Memory B cell (primary cell): ENCODE results near the gene LAMC1.
"Not testable (repeated sequence)": the region's sequence is repeated elsewhere in the genome, so short reads cannot be mapped to it uniquely, and the experiment has no call there.

Source experiments
- ATAC-seq: fragments of 150-1000 bp; cut with Tn5 transposase; 2 replicates; pipeline ENCODE4 v1.10.0; 2021; ENCODE audit warnings: low read depth, mild to moderate bottlenecking, moderate library complexity
- DNase-seq, 2 donors: peaks; one replicate each; pipeline ENCODE4 v3.0.0; 2022; ENCODE audit warnings: low spot score in 2 of 2
- H3K27ac Mint-ChIP-seq: one replicate; pipeline ENCODE4 v1.8.0; 2022; ENCODE audit warnings: mild to moderate bottlenecking, moderate library complexity, mixed read lengths
- H3K27me3 Mint-ChIP-seq: one replicate; pipeline ENCODE4 v1.8.0; 2022; ENCODE audit warnings: mixed read lengths
- H3K36me3 Mint-ChIP-seq: one replicate; pipeline ENCODE4 v1.8.0; 2022; ENCODE audit warnings: mild to moderate bottlenecking, mixed read lengths
- H3K4me1 Mint-ChIP-seq: one replicate; pipeline ENCODE4 v1.8.0; 2022; ENCODE audit warnings: mixed read lengths
- H3K4me3 Mint-ChIP-seq: one replicate; pipeline ENCODE4 v1.8.0; 2022; ENCODE audit warnings: mild to moderate bottlenecking, moderate library complexity, mixed read lengths
- H3K9me3 Mint-ChIP-seq: one replicate; pipeline ENCODE4 v1.8.0; 2022; ENCODE audit warnings: mixed read lengths

LAMC1 gene

GRCh38 chr1:183043872-183044854, 20.9 kb downstream of the LAMC1 start:
- H3K4me3 Mint-ChIP-seq, result no peak overlapping the region
- H3K9me3 Mint-ChIP-seq, result no peaks in the 10 kb centered on the region
- DNase-seq, result no peak
- ATAC-seq, result no peak
- H3K27ac Mint-ChIP-seq, result no peak overlapping the region
- H3K27me3 Mint-ChIP-seq, result no peaks in the 10 kb centered on the region
- H3K4me1 Mint-ChIP-seq, result peaks cover 29% of the 10 kb centered on the region
- H3K36me3 Mint-ChIP-seq, result no peaks in the 10 kb centered on the region

GRCh38 chr1:183044893-183045649, 21.9 kb downstream of the LAMC1 start:
- DNase-seq, result no peak
- Mint-ChIP-seq H3K27me3 (no peaks in the 10 kb centered on the region), H3K36me3 (no peaks in the 10 kb centered on the region), H3K4me1 (peaks cover 28% of the 10 kb centered on the region), H3K4me3 (no peak overlapping the region), H3K9me3 (no peaks in the 10 kb centered on the region), H3K27ac (no peak overlapping the region)
- ATAC-seq, result no peak

GRCh38 chr1:183048087-183049085, 25.2 kb downstream of the LAMC1 start:
- peak; percentile 99 for ATAC-seq
- H3K27me3 Mint-ChIP-seq, result no peaks in the 10 kb centered on the region
- peak in 1 of 2 donors; percentile 47 for DNase-seq
- H3K36me3 Mint-ChIP-seq, result peaks cover 4% of the 10 kb centered on the region
- H3K27ac Mint-ChIP-seq, result peak overlapping the region; percentile 30
- peak overlapping the region; percentile 13 for H3K4me3 Mint-ChIP-seq
- peaks cover 25% of the 10 kb centered on the region for H3K4me1 Mint-ChIP-seq
- no peaks in the 10 kb centered on the region for H3K9me3 Mint-ChIP-seq

- no peak for DNase-seq
- H3K4me1 Mint-ChIP-seq, result peaks cover 26% of the 10 kb centered on the region
Observed at GRCh38 chr1:183051546-183051945, 28.3 kb downstream of the LAMC1 start.

GRCh38 chr1:183052861-183053260, 29.6 kb downstream of the LAMC1 start:
- ATAC-seq (no peak), DNase-seq (no peak)
- Mint-ChIP-seq H3K36me3 (peaks cover 4% of the 10 kb centered on the region), H3K9me3 (no peaks in the 10 kb centered on the region), H3K4me3 (no peak overlapping the region), H3K4me1 (peaks cover 23% of the 10 kb centered on the region), H3K27ac (no peak overlapping the region), H3K27me3 (no peaks in the 10 kb centered on the region)

More at GRCh38 chr1:183051546-183051945, 28.3 kb downstream of the LAMC1 start:
- Mint-ChIP-seq H3K27me3 (no peaks in the 10 kb centered on the region), H3K36me3 (peaks cover 4% of the 10 kb centered on the region), H3K4me3 (no peak overlapping the region), H3K27ac (no peak overlapping the region), H3K9me3 (no peaks in the 10 kb centered on the region)
- no peak for ATAC-seq

- Mint-ChIP-seq H3K4me3 (no peak overlapping the region), H3K27me3 (no peaks in the 10 kb centered on the region), H3K4me1 (peaks cover 2% of the 10 kb centered on the region), H3K9me3 (no peaks in the 10 kb centered on the region), H3K36me3 (no peaks in the 10 kb centered on the region), H3K27ac (no peak overlapping the region)
- DNase-seq, result no peak
- ATAC-seq, result no peak
Observed at GRCh38 chr1:183058851-183059502, 35.8 kb downstream of the LAMC1 start.

GRCh38 chr1:183061194-183061593, 38.0 kb downstream of the LAMC1 start:
- DNase-seq (no peak), ATAC-seq (no peak)
- Mint-ChIP-seq H3K9me3 (peaks cover 1% of the 10 kb centered on the region), H3K36me3 (peaks cover 6% of the 10 kb centered on the region), H3K4me1 (peaks cover 2% of the 10 kb centered on the region), H3K27ac (no peak overlapping the region), H3K4me3 (no peak overlapping the region), H3K27me3 (no peaks in the 10 kb centered on the region)

- ATAC-seq (no peak), DNase-seq (no peak)
- Mint-ChIP-seq H3K4me1 (no peaks in the 10 kb centered on the region), H3K9me3 (peaks cover 1% of the 10 kb centered on the region), H3K4me3 (no peak overlapping the region), H3K36me3 (peaks cover 9% of the 10 kb centered on the region), H3K27me3 (no peaks in the 10 kb centered on the region), H3K27ac (no peak overlapping the region)
Observed at GRCh38 chr1:183063349-183063748, 40.1 kb downstream of the LAMC1 start.

GRCh38 chr1:183065168-183065706, 42.0 kb downstream of the LAMC1 start:
- peaks cover 2% of the 10 kb centered on the region for H3K4me1 Mint-ChIP-seq
- ATAC-seq, result no peak

GRCh38 chr1:183066432-183066831, 43.2 kb downstream of the LAMC1 start:
- peaks cover 12% of the 10 kb centered on the region for H3K4me1 Mint-ChIP-seq
- H3K27ac Mint-ChIP-seq, H3K9me3 Mint-ChIP-seq, H3K36me3 Mint-ChIP-seq, ATAC-seq, H3K4me3 Mint-ChIP-seq, DNase-seq, H3K27me3 Mint-ChIP-seq: not testable (repeated sequence)

More at GRCh38 chr1:183065168-183065706, 42.0 kb downstream of the LAMC1 start:
- DNase-seq, result no peak
- Mint-ChIP-seq H3K36me3 (peaks cover 9% of the 10 kb centered on the region), H3K4me3 (no peak overlapping the region), H3K9me3 (peaks cover 1% of the 10 kb centered on the region), H3K27ac (no peak overlapping the region), H3K27me3 (no peaks in the 10 kb centered on the region)

GRCh38 chr1:183069562-183070216, 46.5 kb downstream of the LAMC1 start:
- Mint-ChIP-seq H3K27ac (no peak overlapping the region), H3K27me3 (peaks cover 1% of the 10 kb centered on the region), H3K9me3 (peaks cover 1% of the 10 kb centered on the region), H3K36me3 (peaks cover 9% of the 10 kb centered on the region), H3K4me3 (no peak overlapping the region), H3K4me1 (peaks cover 16% of the 10 kb centered on the region)
- no peak for DNase-seq
- ATAC-seq, result no peak

GRCh38 chr1:183070234-183070922, 47.2 kb downstream of the LAMC1 start:
- peaks cover 5% of the 10 kb centered on the region for H3K36me3 Mint-ChIP-seq
- peaks cover 1% of the 10 kb centered on the region for H3K27me3 Mint-ChIP-seq
- no peaks in the 10 kb centered on the region for H3K9me3 Mint-ChIP-seq
- peaks cover 16% of the 10 kb centered on the region for H3K4me1 Mint-ChIP-seq
- no peak for ATAC-seq
- no peak overlapping the region for H3K27ac Mint-ChIP-seq
- no peak for DNase-seq
- peak overlapping the region; percentile 6 for H3K4me3 Mint-ChIP-seq
